ENCODE measurements around the gene KLHDC4. TPM values are rescaled to one million over a fixed set of nuclear protein-coding genes. Genes with fewer than 3 reads are reported as not detected.

Gene KLHDC4
- total and polyA plus RNA-seq, 10 of the 15 experiments (the other 5 are each of a cell fraction or from before 2014, with no cell fraction given) = 0.80 to 62.1 (median 32.8) TPM

GRCh38 chr16:87809150-87809902 is 43.5 kb upstream of the KLHDC4 start:
- peak; percentile 78 for ATAC-seq
- H2AFZ ChIP-seq (ENCODE audit: control insufficient read depth, low read depth, low read length) = peak overlapping the region; percentile 48
- TF ChIP-seq EP300 (IDR thresholded peaks at IDR 0.05; ENCODE audit: borderline replicate concordance in 1 of 2, control insufficient read depth in 1 of 2, low read depth in 2 of 2, low read length in 2 of 2) (peak; percentile 63 to 81), POU2F2 (IDR thresholded peaks at IDR 0.05; ENCODE audit: borderline replicate concordance, low read depth, low read length) (peak; percentile 66; the same call in 1 of the 3 replicates), LARP7 (IDR thresholded peaks at IDR 0.05) (0 out of 2 replicates have a peak, but pooled peaks have one; percentile 19), SRF (IDR thresholded peaks at IDR 0.05; ENCODE audit: low read depth in 2 of 2, low read length in 2 of 2) (0 out of 4 replicates have a peak, but pooled peaks of 1 of the 2 experiments have one; percentile 17), RELB (IDR thresholded peaks at IDR 0.05; ENCODE audit: low read depth) (peak; percentile 63), NR2C2 (IDR thresholded peaks at IDR 0.05; ENCODE audit: borderline replicate concordance, control insufficient read depth, insufficient read length, low read depth) (no peak), FOS (IDR thresholded peaks at IDR 0.05; ENCODE audit: borderline replicate concordance, extremely low read depth, insufficient read length) (no peak), STAT1 (conservative IDR thresholded peaks at IDR 0.05) (0 out of 2 replicates have a peak, but pooled peaks have one; percentile 22), NBN (IDR thresholded peaks at IDR 0.05) (peak; percentile 93), ASH2L (IDR thresholded peaks at IDR 0.05; ENCODE audit: borderline replicate concordance, low read depth) (no peak), FOXK2 (IDR thresholded peaks at IDR 0.05) (no peak)
- TF ChIP-seq, protein P1, sequence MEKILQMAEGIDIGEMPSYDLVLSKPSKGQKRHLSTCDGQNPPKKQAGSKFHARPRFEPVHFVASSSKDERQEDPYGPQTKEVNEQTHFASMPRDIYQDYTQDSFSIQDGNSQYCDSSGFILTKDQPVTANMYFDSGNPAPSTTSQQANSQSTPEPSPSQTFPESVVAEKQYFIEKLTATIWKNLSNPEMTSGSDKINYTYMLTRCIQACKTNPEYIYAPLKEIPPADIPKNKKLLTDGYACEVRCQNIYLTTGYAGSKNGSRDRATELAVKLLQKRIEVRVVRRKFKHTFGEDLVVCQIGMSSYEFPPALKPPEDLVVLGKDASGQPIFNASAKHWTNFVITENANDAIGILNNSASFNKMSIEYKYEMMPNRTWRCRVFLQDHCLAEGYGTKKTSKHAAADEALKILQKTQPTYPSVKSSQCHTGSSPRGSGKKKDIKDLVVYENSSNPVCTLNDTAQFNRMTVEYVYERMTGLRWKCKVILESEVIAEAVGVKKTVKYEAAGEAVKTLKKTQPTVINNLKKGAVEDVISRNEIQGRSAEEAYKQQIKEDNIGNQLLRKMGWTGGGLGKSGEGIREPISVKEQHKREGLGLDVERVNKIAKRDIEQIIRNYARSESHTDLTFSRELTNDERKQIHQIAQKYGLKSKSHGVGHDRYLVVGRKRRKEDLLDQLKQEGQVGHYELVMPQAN (conservative IDR thresholded peaks at IDR 0.05) = 0 out of 2 replicates have a peak, but pooled peaks have one; percentile 20
- TF ChIP-seq, protein P2, sequence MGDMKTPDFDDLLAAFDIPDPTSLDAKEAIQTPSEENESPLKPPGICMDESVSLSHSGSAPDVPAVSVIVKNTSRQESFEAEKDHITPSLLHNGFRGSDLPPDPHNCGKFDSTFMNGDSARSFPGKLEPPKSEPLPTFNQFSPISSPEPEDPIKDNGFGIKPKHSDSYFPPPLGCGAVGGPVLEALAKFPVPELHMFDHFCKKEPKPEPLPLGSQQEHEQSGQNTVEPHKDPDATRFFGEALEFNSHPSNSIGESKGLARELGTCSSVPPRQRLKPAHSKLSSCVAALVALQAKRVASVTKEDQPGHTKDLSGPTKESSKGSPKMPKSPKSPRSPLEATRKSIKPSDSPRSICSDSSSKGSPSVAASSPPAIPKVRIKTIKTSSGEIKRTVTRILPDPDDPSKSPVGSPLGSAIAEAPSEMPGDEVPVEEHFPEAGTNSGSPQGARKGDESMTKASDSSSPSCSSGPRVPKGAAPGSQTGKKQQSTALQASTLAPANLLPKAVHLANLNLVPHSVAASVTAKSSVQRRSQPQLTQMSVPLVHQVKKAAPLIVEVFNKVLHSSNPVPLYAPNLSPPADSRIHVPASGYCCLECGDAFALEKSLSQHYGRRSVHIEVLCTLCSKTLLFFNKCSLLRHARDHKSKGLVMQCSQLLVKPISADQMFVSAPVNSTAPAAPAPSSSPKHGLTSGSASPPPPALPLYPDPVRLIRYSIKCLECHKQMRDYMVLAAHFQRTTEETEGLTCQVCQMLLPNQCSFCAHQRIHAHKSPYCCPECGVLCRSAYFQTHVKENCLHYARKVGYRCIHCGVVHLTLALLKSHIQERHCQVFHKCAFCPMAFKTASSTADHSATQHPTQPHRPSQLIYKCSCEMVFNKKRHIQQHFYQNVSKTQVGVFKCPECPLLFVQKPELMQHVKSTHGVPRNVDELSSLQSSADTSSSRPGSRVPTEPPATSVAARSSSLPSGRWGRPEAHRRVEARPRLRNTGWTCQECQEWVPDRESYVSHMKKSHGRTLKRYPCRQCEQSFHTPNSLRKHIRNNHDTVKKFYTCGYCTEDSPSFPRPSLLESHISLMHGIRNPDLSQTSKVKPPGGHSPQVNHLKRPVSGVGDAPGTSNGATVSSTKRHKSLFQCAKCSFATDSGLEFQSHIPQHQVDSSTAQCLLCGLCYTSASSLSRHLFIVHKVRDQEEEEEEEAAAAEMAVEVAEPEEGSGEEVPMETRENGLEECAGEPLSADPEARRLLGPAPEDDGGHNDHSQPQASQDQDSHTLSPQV (IDR thresholded peaks at IDR 0.05) = no peak

More at GRCh38 chr16:87809150-87809902, 43.5 kb upstream of the KLHDC4 start:
- Histone ChIP-seq H3K27me3 (replicated peaks in 1 of 2; ENCODE audit: control insufficient read depth in 2 of 2, insufficient read depth in 2 of 2, low read length in 1 of 2) (no peaks in the 10 kb centered on the region), H3K27ac (ENCODE audit: control insufficient read depth, insufficient read depth) (peak overlapping the region; percentile 99), H3K4me1 (ENCODE audit: control insufficient read depth, insufficient read depth, low read length) (peaks cover 53% of the 10 kb centered on the region), H3K4me3 (no peak overlapping the region; the same call in 1 of the 2 replicates), H4K20me1 (ENCODE audit: control insufficient read depth, insufficient read depth) (no peaks in the 10 kb centered on the region), H3K9ac (ENCODE audit: control insufficient read depth, insufficient read depth, low read length) (peak overlapping the region; percentile 74), H3K9me3 (replicated peaks; ENCODE audit: control insufficient read depth, insufficient read depth, low read length) (no peaks in the 10 kb centered on the region), H3K4me2 (ENCODE audit: control insufficient read depth, insufficient read depth) (peak overlapping the region; percentile 99), H3K79me2 (ENCODE audit: control insufficient read depth, insufficient read depth, low read length) (no peaks in the 10 kb centered on the region), H3K36me3 (ENCODE audit: control insufficient read depth in 2 of 2, insufficient read depth in 2 of 2, low read length in 1 of 2) (no peaks in the 10 kb centered on the region)
- ChIA-PET CTCF (interaction anchor here (0.7 to 8.7 kb wide), 10 partner anchors 16 to 747 kb away, joined by 3 to 153 read pairs (median 4); no protein-coding TSS in a partner anchor), RAD21 (ENCODE audit: unreplicated experiment) (interaction anchor here (1.4 to 8.3 kb wide), 7 partner anchors 29 to 86 kb away, joined by 4 to 138 read pairs (median 9); partner anchors contain the start of gene SLC7A5), SMC1A (ENCODE audit: uncharacterized antibody, unreplicated experiment) (interaction anchor here (0.7 to 4.7 kb wide), 6 partner anchors 29 to 100 kb away, joined by 3 to 53 read pairs (median 8); no protein-coding TSS in a partner anchor), POLR2A (interaction anchor here (0.7 to 6.7 kb wide), 6 partner anchors 10 to 63 kb away, joined by 3 to 39 read pairs (median 6); partner anchors contain the start of gene SLC7A5)
- intact Hi-C loops (cut with micrococcal nuclease; ENCODE audit: unreplicated experiment) = no loop called here
- DNase-seq (ENCODE audit: low read depth, low spot score) (peak; percentile 85), FAIRE-seq (peak; percentile 41)
- TSS peak; percentile 95 for BruUV-seq (replicated peaks)
- in situ Hi-C loops (cut with MboI) = no loop called here
- 20% methylated on average over 15 of the region's 15 CpGs for WGBS (ENCODE audit: insufficient coverage, insufficient replicate concordance, low lambda C conversion rate, missing lambda C conversion rate)

Measured in GM12878 (cell line).